Inflammatory macrophage treated with lipopolysaccharide for 1 hour (primary cell): Measurements from ENCODE around the gene NT5DC1.

Experiments
- DNase-seq, 2 donors: peaks; one replicate each; pipeline ENCODE4 v3.0.0-alpha.2; 2020 to 2022

Gene NT5DC1

GRCh38 chr6:116144605-116145004 lies 44.0 kb downstream of the NT5DC1 start:
- DNase-seq: no peak

- no peak for DNase-seq
Measured at GRCh38 chr6:116145803-116146675, 45.4 kb downstream of the NT5DC1 start.

- no peak for DNase-seq
Measured at GRCh38 chr6:116152620-116153019, 52.0 kb downstream of the NT5DC1 start.

GRCh38 chr6:116154887-116155286 lies 54.2 kb downstream of the NT5DC1 start:
- no peak for DNase-seq

- DNase-seq: no peak
Measured at GRCh38 chr6:116156405-116157326, 56.0 kb downstream of the NT5DC1 start.

DNA sequence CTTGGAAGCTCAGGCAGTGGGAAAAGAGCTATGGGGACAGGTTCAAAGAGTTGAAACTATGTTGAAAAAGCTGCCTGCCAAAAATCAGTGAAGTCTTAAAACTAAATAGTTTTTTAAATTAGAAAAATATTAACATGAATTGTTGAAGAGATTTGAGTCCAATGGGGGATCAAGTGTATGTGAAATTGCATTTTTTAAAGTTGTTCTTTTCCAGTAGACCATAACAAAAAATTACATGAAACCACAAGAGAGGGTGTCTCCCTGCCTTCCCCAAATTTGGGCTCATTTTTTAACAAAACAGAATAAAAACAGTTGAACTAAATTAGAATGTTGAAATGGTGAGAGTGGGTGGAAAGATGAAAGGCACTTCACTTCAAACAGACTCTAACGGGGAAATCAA lies 56.7 kb downstream of the NT5DC1 start:
- no peak for DNase-seq

- no peak for DNase-seq
Measured at GRCh38 chr6:116158641-116159040, 58.0 kb downstream of the NT5DC1 start.

GRCh38 chr6:116159782-116160524 lies 59.3 kb downstream of the NT5DC1 start:
- no peak for DNase-seq

GRCh38 chr6:116165596-116165995 lies 64.9 kb downstream of the NT5DC1 start:
- no peak for DNase-seq

DNA sequence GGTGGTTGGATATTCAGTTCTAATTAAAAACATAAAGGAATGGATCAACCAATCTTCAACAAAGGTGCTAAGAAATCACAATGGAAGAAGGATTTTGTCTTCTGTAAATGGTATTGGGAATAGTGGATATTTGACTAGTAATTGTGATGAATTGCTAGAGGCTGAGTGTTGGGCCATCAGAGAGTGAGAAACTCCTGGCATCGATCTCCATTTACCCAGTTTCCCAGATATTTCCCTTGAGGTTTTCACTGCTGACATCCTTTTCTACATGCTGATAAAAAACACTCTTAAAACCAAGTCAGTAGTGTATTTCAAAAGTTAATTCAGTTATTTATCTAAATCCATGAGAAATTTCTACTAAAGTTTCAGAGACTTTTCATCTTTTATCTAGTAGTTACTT lies 65.7 kb downstream of the NT5DC1 start:
- no peak for DNase-seq

GRCh38 chr6:116168148-116168547 lies 67.5 kb downstream of the NT5DC1 start:
- DNase-seq: no peak

DNA sequence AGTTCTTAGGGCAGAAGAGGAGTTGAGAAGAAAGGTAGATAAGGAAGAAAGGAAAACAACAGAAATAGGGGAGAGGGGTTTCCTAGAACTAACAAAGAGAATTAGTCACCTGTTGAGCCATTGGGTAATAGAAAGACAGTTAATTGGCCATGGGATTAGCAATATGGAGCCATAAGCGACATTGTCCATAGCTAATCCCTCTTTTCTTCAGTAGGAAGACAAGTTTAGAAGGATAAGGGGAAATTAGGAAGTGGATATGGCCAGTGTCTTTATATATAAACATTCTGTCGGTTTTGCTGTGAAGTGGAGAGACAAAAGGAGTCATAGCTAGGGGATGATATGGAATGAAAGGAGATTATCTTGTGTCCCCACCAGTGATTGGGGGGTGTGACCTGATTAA lies 69.2 kb downstream of the NT5DC1 start:
- no peak for DNase-seq

DNA sequence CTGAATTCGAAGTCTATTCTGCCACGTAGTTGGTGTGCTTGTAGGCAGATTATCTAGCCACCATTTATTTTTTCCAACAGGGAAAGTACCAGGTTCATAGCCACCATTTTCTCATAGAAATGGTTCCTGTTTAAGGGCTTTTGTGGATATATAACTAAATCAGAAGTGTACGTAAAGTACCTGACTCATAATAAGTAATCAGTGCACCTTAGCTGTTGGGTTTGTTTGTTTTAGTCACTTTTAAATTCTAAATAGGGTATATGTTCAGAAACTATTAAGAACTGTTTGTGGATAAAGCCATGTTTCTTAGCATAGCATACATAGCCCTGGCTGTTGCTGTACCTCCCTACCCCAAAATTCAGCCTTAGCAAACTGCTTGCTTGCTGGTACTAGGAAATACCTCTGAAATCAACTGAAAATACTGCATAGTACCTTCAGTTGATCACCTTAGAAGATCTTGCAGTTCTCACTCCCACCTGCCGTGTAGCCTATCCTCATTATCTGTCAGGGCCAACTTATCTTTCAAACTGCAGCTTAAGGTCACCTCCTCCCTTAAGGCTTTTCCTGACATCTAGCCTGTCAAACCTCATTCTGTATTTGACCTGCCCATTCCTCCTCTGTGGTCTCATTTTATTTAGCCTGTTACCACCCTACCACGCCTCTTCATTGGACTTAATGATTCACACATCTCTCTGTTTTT lies 69.9 kb downstream of the NT5DC1 start:
- DNase-seq: no peak

GRCh38 chr6:116173928-116174327 lies 73.3 kb downstream of the NT5DC1 start:
- no peak for DNase-seq

- DNase-seq: no peak
Measured at GRCh38 chr6:116175344-116175743, 74.7 kb downstream of the NT5DC1 start.

DNA sequence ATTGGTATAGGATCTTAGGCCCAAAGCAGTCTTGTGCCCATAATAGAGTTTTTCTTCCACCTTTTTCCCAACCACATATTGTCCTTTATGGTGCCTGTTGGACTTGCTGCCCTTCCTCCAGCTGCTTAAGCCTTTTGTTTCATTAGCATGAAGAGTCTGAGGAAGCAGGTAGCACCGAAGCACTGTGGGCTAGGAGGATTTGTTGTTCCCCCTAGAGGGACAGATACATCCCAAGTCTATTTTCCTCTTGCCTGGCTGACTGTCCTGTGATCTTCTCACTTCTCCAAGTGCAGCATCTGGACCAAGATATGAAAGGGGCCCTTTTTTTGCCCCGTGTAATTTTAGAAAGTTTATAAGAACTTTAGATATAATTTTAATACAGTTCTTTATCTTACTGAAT lies 75.9 kb downstream of the NT5DC1 start:
- no peak for DNase-seq

DNA sequence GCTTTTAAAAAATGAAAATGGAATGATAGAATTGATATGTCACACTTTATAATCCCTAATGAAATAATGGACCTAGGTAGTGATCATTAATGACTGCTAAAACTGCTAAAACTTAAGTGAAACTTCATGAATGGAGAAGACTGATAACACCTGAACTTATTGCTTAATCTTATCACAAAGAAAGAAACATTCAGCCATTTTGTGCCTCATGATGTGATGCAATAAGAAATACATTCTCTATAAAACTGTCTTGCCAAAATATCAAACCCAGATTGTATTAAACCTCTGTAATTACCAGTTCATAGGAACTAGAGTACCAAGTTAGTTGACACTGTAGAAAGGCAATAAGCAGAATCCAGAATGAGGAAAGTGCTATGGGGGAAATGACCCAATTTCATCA lies 79.7 kb downstream of the NT5DC1 start:
- no peak for DNase-seq

DNA sequence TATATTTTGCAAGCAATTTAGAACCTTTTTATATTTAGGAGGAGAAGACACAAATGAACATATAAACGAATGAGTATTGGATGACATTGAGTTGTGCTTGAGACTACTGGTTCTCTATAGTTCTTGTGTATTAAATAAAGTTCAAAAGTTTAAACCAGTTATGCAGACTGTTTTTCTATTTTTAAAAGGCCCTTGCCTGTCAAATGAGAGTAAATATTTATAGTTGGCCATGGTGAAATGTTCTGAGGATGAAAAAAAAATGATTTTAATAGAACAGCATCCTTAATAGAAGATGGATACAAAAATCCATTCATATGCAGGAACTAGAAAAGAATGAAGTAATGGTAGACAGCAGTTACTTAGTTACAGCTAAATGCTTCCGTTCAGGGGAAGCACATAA lies 88.8 kb downstream of the NT5DC1 start:
- no peak for DNase-seq

DNA sequence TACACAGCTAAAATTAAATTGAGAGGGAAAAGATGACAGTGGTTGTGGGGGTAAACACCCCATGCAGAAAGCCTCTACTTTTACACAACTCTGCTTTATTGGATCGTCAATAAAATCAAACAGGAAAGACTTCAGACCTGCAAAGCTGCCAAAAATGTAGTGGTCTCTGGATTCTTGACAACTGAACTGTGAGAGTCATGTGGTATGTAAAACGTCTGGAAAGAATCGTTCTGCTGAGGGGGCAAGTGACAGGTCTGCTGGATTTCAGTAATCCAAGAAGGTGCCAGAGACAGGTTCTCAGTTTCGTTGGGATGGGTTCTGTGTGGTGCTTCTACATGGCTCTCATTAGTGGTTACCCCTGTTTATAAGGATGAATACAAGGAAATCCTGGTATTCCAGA lies 89.9 kb downstream of the NT5DC1 start:
- no peak for DNase-seq

- DNase-seq: no peak
Measured at GRCh38 chr6:116191881-116192280, 91.2 kb downstream of the NT5DC1 start.

DNA sequence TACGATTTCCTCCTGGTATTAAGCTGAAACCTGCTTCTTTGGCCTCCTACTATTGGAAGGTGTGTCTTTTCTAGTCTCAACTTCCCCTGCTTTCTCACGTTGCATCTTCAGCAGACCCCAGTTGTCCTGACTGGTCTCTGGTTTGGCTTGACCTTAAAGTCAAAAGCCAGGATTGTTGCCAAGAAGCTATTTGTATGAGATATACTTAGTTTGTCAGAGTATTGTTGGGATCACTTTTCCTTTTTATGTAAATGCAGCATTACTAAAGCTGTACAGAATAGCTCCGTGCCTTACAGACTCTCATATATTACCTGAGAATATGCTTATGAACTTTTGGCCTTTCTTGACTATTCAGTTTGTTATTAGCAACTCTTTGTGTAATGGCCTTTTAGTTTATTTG lies 92.1 kb downstream of the NT5DC1 start:
- DNase-seq: no peak

- no peak for DNase-seq
Measured at GRCh38 chr6:116196841-116197240, 96.2 kb downstream of the NT5DC1 start.
